Liver (tissue), 9 donors: ENCODE measurements around the gene CD52. TPM values are rescaled to one million over a fixed set of nuclear protein-coding genes. Genes with fewer than 3 reads are reported as not detected.
"Not testable (repeated sequence)": the region's sequence is repeated elsewhere in the genome, so short reads cannot be mapped to it uniquely, and the experiment has no call there.

Experiments
- DNase-seq: peaks from one replicate; pipeline ENCODE4 v3.0.0-alpha.2; 2017; ENCODE audit warnings: low spot score
- H3K27ac ChIP-seq, 2 donors: one replicate each; pipeline ENCODE4 v1.7.0; 2013; ENCODE audit warnings: inconsistent platforms in 2 of 2, low read length in 2 of 2, control low read depth in 1 of 2, low read depth in 1 of 2, mild to moderate bottlenecking in 1 of 2
- H3K27me3 ChIP-seq, 4 donors: one replicate each; pipeline versions ENCODE4 v1.6.1 to v1.7.0; 2013; ENCODE audit warnings: low read length in 3 of 4, inconsistent platforms in 1 of 4, mild to moderate bottlenecking in 1 of 4, moderate library complexity in 1 of 4; ENCODE audit not compliant: control insufficient read depth in 4 of 4, insufficient read depth in 4 of 4
- H3K36me3 ChIP-seq, 4 donors: one replicate each; pipeline versions ENCODE4 v1.6.1 to v1.7.0; 2013; ENCODE audit warnings: low read length in 3 of 4, mild to moderate bottlenecking in 3 of 4, low read depth in 1 of 4, moderate library complexity in 1 of 4; ENCODE audit not compliant: control insufficient read depth in 4 of 4, insufficient read depth in 3 of 4
- H3K4me1 ChIP-seq, 4 donors: one replicate each; pipeline versions ENCODE4 v1.6.1 to v1.7.0; 2013; ENCODE audit warnings: low read length in 3 of 4, mild to moderate bottlenecking in 3 of 4, moderate library complexity in 1 of 4; ENCODE audit not compliant: control insufficient read depth in 4 of 4, insufficient read depth in 4 of 4
- H3K4me3 ChIP-seq, 3 donors: one replicate each; pipeline versions ENCODE4 v1.6.1 to v1.7.0; 2013; ENCODE audit warnings: low read length in 3 of 3, control low read depth in 1 of 3, low read depth in 1 of 3, mild to moderate bottlenecking in 1 of 3
- H3K9ac ChIP-seq, 2 donors: one replicate each; pipeline ENCODE4 v1.7.0; 2013; ENCODE audit warnings: low read length in 2 of 2, mild to moderate bottlenecking in 2 of 2, moderate library complexity in 2 of 2, control low read depth in 1 of 2, low read depth in 1 of 2
- H3K9me3 ChIP-seq, 4 donors: one replicate each; pipeline versions ENCODE4 v1.6.1 to v1.7.0; 2013; ENCODE audit warnings: low read length in 3 of 4; ENCODE audit not compliant: control insufficient read depth in 4 of 4
- ATF3 ChIP-seq: IDR thresholded peaks from 2 replicates; pipeline ENCODE4 v1.6.1; 2016; ENCODE audit warnings: antibody characterized with exemption
- CTCF ChIP-seq: fragments of 150-350 bp; IDR thresholded peaks from 2 replicates; pipeline ENCODE4 v1.5.1; 2017; ENCODE audit warnings: improper control_type of control experiment, low read depth, low read length; ENCODE audit not compliant: missing input control
- EGR1 ChIP-seq, 2 donors: IDR thresholded peaks; 2 replicates each; pipeline ENCODE4 v1.6.1; 2016 to 2018; ENCODE audit warnings: antibody characterized with exemption in 2 of 2, low read depth in 2 of 2
- FOXA1 ChIP-seq: IDR thresholded peaks from 2 replicates; pipeline ENCODE4 v1.6.1; 2016; ENCODE audit warnings: antibody characterized with exemption
- FOXA2 ChIP-seq: IDR thresholded peaks from 2 replicates; pipeline ENCODE4 v1.6.1; 2016; ENCODE audit warnings: antibody characterized with exemption
- GABPA ChIP-seq, 2 donors: IDR thresholded peaks in 1 of 2; conservative IDR thresholded peaks in 1 of 2; 2 replicates each; pipeline ENCODE4 v1.6.1; 2016; ENCODE audit warnings: antibody characterized with exemption in 2 of 2, mild to moderate bottlenecking in 1 of 2, moderate library complexity in 1 of 2
- HNF4A ChIP-seq, 2 donors: conservative IDR thresholded peaks; 2 replicates each; pipeline ENCODE4 v1.6.1; 2016; ENCODE audit warnings: antibody characterized with exemption in 2 of 2, mild to moderate bottlenecking in 2 of 2
- HNF4G ChIP-seq: IDR thresholded peaks from 2 replicates; pipeline ENCODE4 v1.6.1; 2016; ENCODE audit warnings: antibody characterized with exemption
- JUND ChIP-seq, 2 donors: IDR thresholded peaks; 2 replicates each; pipeline ENCODE4 v1.6.1; 2016; ENCODE audit warnings: antibody characterized with exemption in 2 of 2
- MAX ChIP-seq: IDR thresholded peaks from 2 replicates; pipeline ENCODE4 v1.6.1; 2016; ENCODE audit warnings: antibody characterized with exemption
- NR2F2 ChIP-seq: IDR thresholded peaks from 2 replicates; pipeline ENCODE4 v1.6.1; 2016; ENCODE audit warnings: antibody characterized with exemption
- RAD21 ChIP-seq, 2 donors: IDR thresholded peaks; 2 replicates each; pipeline ENCODE4 v1.6.1; 2016; ENCODE audit warnings: antibody characterized with exemption in 2 of 2, mild to moderate bottlenecking in 2 of 2
- REST ChIP-seq: IDR thresholded peaks from 2 replicates; pipeline ENCODE4 v1.6.1; 2016; ENCODE audit warnings: antibody characterized with exemption, mild to moderate bottlenecking
- RXRA ChIP-seq, 2 donors: IDR thresholded peaks; 2 replicates each; pipeline ENCODE4 v1.6.1; 2017 to 2018; ENCODE audit warnings: antibody characterized with exemption in 2 of 2, mild to moderate bottlenecking in 1 of 2
- SP1 ChIP-seq: IDR thresholded peaks from 2 replicates; pipeline ENCODE4 v1.6.1; 2018; ENCODE audit warnings: antibody characterized with exemption, mild to moderate bottlenecking
- TAF1 ChIP-seq: conservative IDR thresholded peaks from 2 replicates; pipeline ENCODE4 v1.6.1; 2016; ENCODE audit warnings: antibody characterized with exemption, mild to moderate bottlenecking
- YY1 ChIP-seq: IDR thresholded peaks from 2 replicates; pipeline ENCODE4 v1.6.1; 2016; ENCODE audit warnings: antibody characterized with exemption, mild to moderate bottlenecking
- ZBTB33 ChIP-seq: IDR thresholded peaks from 2 replicates; pipeline ENCODE4 v1.6.1; 2016; ENCODE audit warnings: antibody characterized with exemption
- WGBS: extraction: QIAGEN DNeasy Blood & Tissue Kit; methylation state at CpG from one replicate; pipeline ENCODE4 v1.1.7; 2013; 5-methylcytosine and 5-hydroxymethylcytosine counted together
- polyA plus RNA-seq, 2 donors: library from polyadenylated mRNA; stranded (reverse) in 1 of 2; unstranded in 1 of 2; fragments of 200-250 nt in 1 of 2; fragments of >200 nt in 1 of 2; fragmentation: Nextera tagmentation in 1 of 2; extraction: Ambion mirVana in 1 of 2; gene quantifications; one replicate each; pipeline versions ENCODE4 v1.2.1 to v1.2.3, GENCODE V29; 2013 to 2015
- total RNA-seq, 2 donors: library from RNA; depleted of rRNA; stranded (reverse); fragments of >200 nt; gene quantifications; one replicate each; pipeline ENCODE4 v1.2.3, GENCODE V29; 2014
- donor health status: healthy.
- donor health status: healthy.
- donor health status: healthy.
- donor health status: healthy.
- donor health status: healthy.

The CD52 gene
- total and polyA plus RNA-seq, 4 donors = 1.7 to 16.4 (median 8.9) TPM

GRCh38 chr1:26327956-26328362 lies 10.2 kb downstream of the CD52 start:
- WGBS = 91% methylated on average over 8 of the region's 8 CpGs
- H3K9ac ChIP-seq = no peak overlapping the region
- H3K27ac ChIP-seq = no peak overlapping the region
- no peaks in the 10 kb centered on the region for H3K4me1 ChIP-seq
- H3K4me3 ChIP-seq = no peak overlapping the region
- TF ChIP-seq FOXA1 = no peak
- no peak for TF ChIP-seq YY1
- TF ChIP-seq GABPA (IDR thresholded peaks at IDR 0.05 in 1 of 2, conservative IDR thresholded peaks at IDR 0.05 in 1 of 2) = no peak
- no peak for TF ChIP-seq TAF1
- TF ChIP-seq HNF4A (conservative IDR thresholded peaks at IDR 0.05) = no peak
- no peak for TF ChIP-seq RXRA (IDR thresholded peaks at IDR 0.05)
- TF ChIP-seq ZBTB33 = no peak
- TF ChIP-seq NR2F2 = no peak
- no peak for TF ChIP-seq ATF3
- no peak for TF ChIP-seq FOXA2
- TF ChIP-seq RAD21 (IDR thresholded peaks at IDR 0.05) = no peak
- TF ChIP-seq SP1 = no peak
- TF ChIP-seq JUND (IDR thresholded peaks at IDR 0.05) = no peak
- no peaks in the 10 kb centered on the region for H3K9me3 ChIP-seq
- DNase-seq = no peak
- no peaks in the 10 kb centered on the region for H3K36me3 ChIP-seq
- H3K27me3 ChIP-seq = no peaks in the 10 kb centered on the region

GRCh38 chr1:26328597-26328996 lies 10.8 kb downstream of the CD52 start:
- WGBS = 90% methylated on average over 8 of the region's 8 CpGs
- H3K27ac ChIP-seq = no peak overlapping the region
- no peaks in the 10 kb centered on the region for H3K27me3 ChIP-seq
- no peaks in the 10 kb centered on the region for H3K4me1 ChIP-seq
- no peaks in the 10 kb centered on the region for H3K36me3 ChIP-seq
- H3K9ac ChIP-seq = no peak overlapping the region
- no peak for DNase-seq
- no peak overlapping the region for H3K4me3 ChIP-seq
- no peaks in the 10 kb centered on the region for H3K9me3 ChIP-seq
- TF ChIP-seq JUND (IDR thresholded peaks at IDR 0.05) = no peak
- TF ChIP-seq EGR1 (IDR thresholded peaks at IDR 0.05; ENCODE audit: low read depth in 2 of 2) = no peak
- no peak for TF ChIP-seq RAD21 (IDR thresholded peaks at IDR 0.05)
- no peak for TF ChIP-seq TAF1
- no peak for TF ChIP-seq HNF4G
- no peak for TF ChIP-seq GABPA (IDR thresholded peaks at IDR 0.05 in 1 of 2, conservative IDR thresholded peaks at IDR 0.05 in 1 of 2)
- TF ChIP-seq YY1 = no peak
- TF ChIP-seq REST = no peak
- no peak for TF ChIP-seq FOXA2
- TF ChIP-seq MAX = no peak
- no peak for TF ChIP-seq FOXA1
- TF ChIP-seq NR2F2 = no peak
- TF ChIP-seq RXRA (IDR thresholded peaks at IDR 0.05) = no peak
- TF ChIP-seq HNF4A (conservative IDR thresholded peaks at IDR 0.05) = no peak
- TF ChIP-seq ATF3 = no peak
- no peak for TF ChIP-seq CTCF

GRCh38 chr1:26329380-26329779 lies 11.6 kb downstream of the CD52 start:
- not testable (repeated sequence) for H3K27ac ChIP-seq, H3K27me3 ChIP-seq, H3K36me3 ChIP-seq, H3K4me3 ChIP-seq, H3K4me1 ChIP-seq, H3K9ac ChIP-seq, H3K9me3 ChIP-seq, DNase-seq
- WGBS = 91% methylated on average over 4 of the region's 4 CpGs
